K562 (cell line): ENCODE results near the gene TFB2M. TPM values are rescaled to one million over a fixed set of nuclear protein-coding genes. Genes with fewer than 3 reads are reported as not detected.

Experiments
- CC2D1A ChIP-seq: fragments of 450-650 bp; IDR thresholded peaks from 2 replicates; pipeline ENCODE4 v1.6.1; 2017; ENCODE audit warnings: mild to moderate bottlenecking
- DNMT1 ChIP-seq: fragments of 450-650 bp; IDR thresholded peaks from 2 replicates; pipeline ENCODE4 v1.6.1; 2016; ENCODE audit warnings: antibody characterized with exemption, mild to moderate bottlenecking
- HDGF ChIP-seq: fragments of 450-650 bp; IDR thresholded peaks from 2 replicates; pipeline ENCODE4 v1.6.1; 2016
- KAT7 ChIP-seq: sonication (generic); formaldehyde crosslinking; IDR thresholded peaks from 2 replicates; pipeline ENCODE4 v1.8.0; 2022; ENCODE audit warnings: missing genetic modification reagents, mild to moderate bottlenecking, borderline replicate concordance
- LARP7 ChIP-seq: fragments of 450-650 bp; IDR thresholded peaks from 2 replicates; pipeline ENCODE4 v1.6.1; 2016
- MBD2 ChIP-seq: sonication (generic); IDR thresholded peaks from 2 replicates; pipeline ENCODE4 v1.6.1; 2016; ENCODE audit warnings: low read depth, borderline replicate concordance
- NFXL1 ChIP-seq: fragments of 450-650 bp; formaldehyde crosslinking; IDR thresholded peaks from 2 replicates; pipeline ENCODE4 v1.4.0; 2021; ENCODE audit warnings: mild to moderate bottlenecking
- TFAM ChIP-seq: fragments of 250-450 bp; sonication (Bioruptor Pico); conservative IDR thresholded peaks from 2 replicates; pipeline ENCODE4 v1.5.0; 2021; ENCODE audit warnings: mild to moderate bottlenecking, moderate library complexity
- U2AF2 ChIP-seq: fragments of 200-400 bp; formaldehyde crosslinking; optimal IDR thresholded peaks from 2 replicates; pipeline ENCODE3; 2017; ENCODE audit warnings: low read depth, mild to moderate bottlenecking, low read length
- ZBTB40 ChIP-seq, 2 experiments: fragments of 450-650 bp in 1 of 2; sonication (generic) in 1 of 2; formaldehyde crosslinking in 1 of 2; IDR thresholded peaks; 2 replicates each; pipeline versions ENCODE4 v1.7.1 to v1.9.0; 2016 to 2022; ENCODE audit warnings: inconsistent platforms in 1 of 2, mild to moderate bottlenecking in 1 of 2, missing genetic modification reagents in 1 of 2
- ZBTB49 ChIP-seq: sonication (generic); formaldehyde crosslinking; IDR thresholded peaks from 2 replicates; pipeline ENCODE4 v1.8.0; 2022; ENCODE audit warnings: missing genetic modification reagents, mild to moderate bottlenecking, borderline replicate concordance
- ZNF518B ChIP-seq: fragments of 250-450 bp; sonication (Bioruptor Pico); IDR thresholded peaks from 2 replicates; pipeline ENCODE4 v1.5.0; 2021; ENCODE audit warnings: mild to moderate bottlenecking, moderate library complexity
- polyA plus RNA-seq, 8 experiments: library from polyadenylated mRNA; depleted of rRNA in 4 of 8; stranded (reverse) in 5 of 8; unstranded in 3 of 8; fragments of >200 nt; fragmentation: Nextera tagmentation in 2 of 8; fragmentation: Illumina TruSeq in 1 of 8; extraction: Ambion mirVana in 2 of 8; extraction: Trizol in 1 of 8; gene quantifications; 2 replicates each; pipeline versions ENCODE4 v1.2.1 to v1.2.3, GENCODE V29; 2011 to 2014; ENCODE audit warnings: inconsistent platforms in 1 of 8, missing spikeins in 1 of 8
- total RNA-seq, 7 experiments: library from RNA; depleted of rRNA in 6 of 7; stranded (reverse); fragments of >200 nt in 6 of 7; fragmentation: Illumina TruSeq in 2 of 7; extraction: Trizol in 2 of 7; gene quantifications; 2 replicates each; pipeline versions ENCODE4 v1.2.1 to v1.2.3, GENCODE V29; 2011 to 2021; ENCODE audit warnings: low replicate concordance in 1 of 7

Gene TFB2M
- total and polyA plus RNA-seq, 9 of the 15 experiments (the other 6 are each of a cell fraction or from before 2014, with no cell fraction given): 55.1 to 162 (median 70.6) TPM

- no peak for TF ChIP-seq ZBTB40 (IDR thresholded peaks at IDR 0.05)
- no peak for TF ChIP-seq ZBTB40 (CRISPR knock-in tag; IDR thresholded peaks at IDR 0.05)
- no peak for TF ChIP-seq ZNF518B (CRISPR knock-in tag)
- TF ChIP-seq LARP7: no peak
- no peak for TF ChIP-seq MBD2
- no peak for TF ChIP-seq NFXL1 (CRISPR knock-in tag)
- no peak for TF ChIP-seq U2AF2
- no peak for TF ChIP-seq HDGF
- TF ChIP-seq TFAM: no peak
- TF ChIP-seq ZBTB49 (CRISPR knock-in tag): no peak
- 0 out of 2 replicates have a peak, but pooled peaks have one; percentile 50 for TF ChIP-seq CC2D1A
- no peak for TF ChIP-seq DNMT1
- TF ChIP-seq KAT7: no peak
Observed at GRCh38 chr1:246580497-246581370, 14.7 kb upstream of the TFB2M start (continued).
